Activated CD4-positive, alpha-beta T cell treated with anti-CD3 and anti-CD28 coated beads, Interleukin-2, amount 10 ng/mL, durations not matched to agents 7 days and 5 days (primary cell): ENCODE data around the gene BNC2. TPM values are rescaled to one million over a fixed set of nuclear protein-coding genes. Genes with fewer than 3 reads are reported as not detected.
"Not testable (repeated sequence)": the region's sequence is repeated elsewhere in the genome, so short reads cannot be mapped to it uniquely, and the experiment has no call there.

Source experiments
- CTCF ChIA-PET: fragments of 350-600 bp; sonication (Branson Sonifier 250); formaldehyde crosslinking; loops from one replicate; lab custom pipeline; 2021; ENCODE audit warnings: antibody characterized with exemption; lab: Charles Lee
- POLR2A ChIA-PET: fragments of 350-600 bp; sonication (Branson Sonifier 250); formaldehyde crosslinking; loops from one replicate; lab custom pipeline; 2021; ENCODE audit warnings: antibody characterized with exemption; lab: Charles Lee
- DNase-seq: peaks from one replicate; pipeline ENCODE4 v3.0.0-alpha.2; 2020
- H3K27ac Mint-ChIP-seq: one replicate; pipeline ENCODE4 v1.8.0; 2021; ENCODE audit warnings: mild to moderate bottlenecking, moderate library complexity, mixed read lengths
- H3K27me3 Mint-ChIP-seq: one replicate; pipeline ENCODE4 v1.8.0; 2021; ENCODE audit warnings: mixed read lengths
- H3K36me3 Mint-ChIP-seq: one replicate; pipeline ENCODE4 v1.8.0; 2021; ENCODE audit warnings: low read depth, mixed read lengths
- H3K4me1 Mint-ChIP-seq: one replicate; pipeline ENCODE4 v1.8.0; 2021; ENCODE audit warnings: mixed read lengths
- H3K4me3 Mint-ChIP-seq: one replicate; pipeline ENCODE4 v1.8.0; 2021; ENCODE audit warnings: mild to moderate bottlenecking, moderate library complexity, mixed read lengths
- H3K9me3 Mint-ChIP-seq: one replicate; pipeline ENCODE4 v1.8.0; 2021; ENCODE audit warnings: mixed read lengths
- total RNA-seq, 2 experiments: library from RNA; stranded (reverse); gene quantifications; one replicate each; pipeline ENCODE4 v1.2.3, GENCODE V29; 2021

Gene BNC2
- total RNA-seq, 2 experiments from 2014 or later = not detected

DNA sequence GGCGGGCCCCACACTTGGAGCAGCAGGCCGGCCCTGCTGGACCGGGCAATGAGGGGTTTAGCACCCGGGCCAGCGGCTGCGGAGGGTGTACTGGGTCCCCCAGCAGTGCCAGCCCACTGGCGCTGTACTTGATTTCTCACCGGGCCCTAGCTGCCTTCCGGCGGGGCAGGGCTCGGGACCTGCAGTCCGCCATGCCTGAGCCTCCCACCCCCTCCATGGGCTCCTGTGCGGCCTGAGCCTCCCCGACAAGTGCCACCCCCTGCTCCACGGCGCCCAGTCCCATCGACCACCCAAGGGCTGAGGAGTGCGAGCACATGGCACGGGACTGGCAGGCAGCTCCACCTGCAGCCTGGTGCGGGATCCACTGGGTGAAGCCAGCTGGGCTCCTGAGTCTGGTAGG, 389.9 kb downstream of the BNC2 start:
- DNase-seq, H3K36me3 Mint-ChIP-seq, CTCF ChIA-PET, H3K4me1 Mint-ChIP-seq, H3K27ac Mint-ChIP-seq, H3K9me3 Mint-ChIP-seq, H3K4me3 Mint-ChIP-seq, POLR2A ChIA-PET, H3K27me3 Mint-ChIP-seq: not testable (repeated sequence)

DNA sequence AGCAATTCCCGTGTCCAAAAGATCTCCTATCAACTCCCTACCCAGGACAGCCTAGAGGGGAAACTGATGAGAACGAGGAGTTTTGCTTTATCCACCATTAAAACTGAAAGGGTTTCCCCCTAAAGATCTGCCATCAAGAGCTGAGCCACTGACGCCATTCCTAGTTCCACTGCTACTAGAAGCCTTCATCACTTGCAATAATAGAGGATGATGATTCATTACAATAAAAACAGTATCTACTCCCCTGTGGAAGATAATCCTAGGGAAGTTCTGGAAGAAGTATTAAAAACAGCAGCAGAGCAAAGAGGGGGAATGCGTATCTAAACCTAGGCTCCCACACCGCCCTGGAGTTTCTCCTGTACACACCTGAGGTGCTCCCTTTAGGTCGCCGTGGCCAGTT, 394.5 kb downstream of the BNC2 start:
- POLR2A ChIA-PET = no interaction called here
- Mint-ChIP-seq H3K4me3 (no peak overlapping the region), H3K27ac (no peak overlapping the region), H3K4me1 (no peaks in the 10 kb centered on the region), H3K9me3 (no peaks in the 10 kb centered on the region), H3K36me3 (no peaks in the 10 kb centered on the region), H3K27me3 (no peaks in the 10 kb centered on the region)
- CTCF ChIA-PET = no interaction called here
- no peak for DNase-seq

DNA sequence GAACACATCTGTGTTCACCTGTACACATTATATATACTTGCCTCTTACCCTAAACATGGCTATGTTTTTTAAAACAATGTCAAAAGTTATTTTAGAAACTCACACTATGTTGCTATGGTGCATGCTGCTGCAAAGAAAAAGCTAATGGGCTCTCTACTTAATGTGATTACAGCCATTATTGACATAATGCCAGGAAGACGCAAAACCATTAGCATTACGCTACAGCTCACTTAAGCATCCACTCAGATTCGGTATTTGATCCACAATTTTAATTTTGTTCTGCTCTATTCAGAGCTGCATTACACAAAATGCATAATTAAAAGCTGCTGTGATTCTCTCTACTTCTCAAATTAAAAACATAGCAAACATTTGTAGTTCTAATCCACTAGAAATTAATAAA, 395.2 kb downstream of the BNC2 start:
- H3K9me3 Mint-ChIP-seq = no peaks in the 10 kb centered on the region
- ChIA-PET CTCF (no interaction called here), POLR2A (no interaction called here)
- H3K27ac Mint-ChIP-seq = no peak overlapping the region
- no peak for DNase-seq
- H3K4me1 Mint-ChIP-seq = no peaks in the 10 kb centered on the region
- H3K4me3 Mint-ChIP-seq = no peak overlapping the region
- H3K36me3 Mint-ChIP-seq = no peaks in the 10 kb centered on the region
- H3K27me3 Mint-ChIP-seq = no peaks in the 10 kb centered on the region

DNA sequence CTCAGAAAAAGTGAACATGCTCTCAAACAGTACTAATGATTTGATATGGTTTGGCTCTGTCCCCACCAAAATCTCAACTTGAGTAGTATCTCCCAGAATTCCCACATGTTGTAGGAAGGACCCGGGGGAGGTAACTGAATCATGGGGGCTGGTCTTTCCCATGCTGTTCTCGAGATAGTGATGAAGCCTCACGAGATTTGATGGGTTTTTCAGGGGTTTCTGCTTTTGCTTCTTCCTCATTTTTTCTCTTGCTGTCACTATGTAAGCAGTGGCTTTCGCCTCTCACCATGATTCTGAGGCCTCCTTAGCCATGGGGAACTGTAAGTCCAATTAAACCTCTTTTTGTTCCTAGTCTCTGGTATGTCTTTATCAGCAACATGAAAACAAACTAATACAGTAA, 401.3 kb downstream of the BNC2 start:
- POLR2A ChIA-PET = no interaction called here
- CTCF ChIA-PET = no interaction called here
- no peaks in the 10 kb centered on the region for H3K4me1 Mint-ChIP-seq
- H3K27me3 Mint-ChIP-seq = no peaks in the 10 kb centered on the region
- no peak for DNase-seq
- no peak overlapping the region for H3K4me3 Mint-ChIP-seq
- H3K9me3 Mint-ChIP-seq = no peaks in the 10 kb centered on the region
- H3K36me3 Mint-ChIP-seq = no peaks in the 10 kb centered on the region
- H3K27ac Mint-ChIP-seq = no peak overlapping the region

DNA sequence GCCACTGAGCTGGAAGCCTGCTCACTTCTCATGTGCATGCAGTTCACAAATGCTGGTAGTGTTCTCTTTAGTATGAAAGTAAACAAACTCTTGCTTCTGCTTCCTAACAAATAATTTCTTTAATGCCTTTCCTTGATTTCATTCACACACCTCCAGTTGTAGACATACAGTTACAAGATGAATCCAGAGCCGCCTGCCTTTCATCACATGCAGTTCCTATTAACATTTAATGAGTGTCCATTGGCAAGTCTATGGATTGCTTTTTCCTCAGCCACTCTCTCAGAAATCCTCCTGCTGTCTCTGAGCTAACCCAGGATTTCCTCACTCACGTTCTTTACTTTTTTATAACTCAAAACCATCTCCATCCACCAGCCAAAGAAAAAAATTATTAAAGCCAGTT, 408.6 kb downstream of the BNC2 start:
- H3K36me3 Mint-ChIP-seq = no peaks in the 10 kb centered on the region
- ChIA-PET POLR2A (no interaction called here), CTCF (no interaction called here)
- no peaks in the 10 kb centered on the region for H3K27me3 Mint-ChIP-seq
- H3K9me3 Mint-ChIP-seq = peaks cover 2% of the 10 kb centered on the region
- DNase-seq = no peak
- H3K4me3 Mint-ChIP-seq = no peak overlapping the region
- no peak overlapping the region for H3K27ac Mint-ChIP-seq
- no peaks in the 10 kb centered on the region for H3K4me1 Mint-ChIP-seq

DNA sequence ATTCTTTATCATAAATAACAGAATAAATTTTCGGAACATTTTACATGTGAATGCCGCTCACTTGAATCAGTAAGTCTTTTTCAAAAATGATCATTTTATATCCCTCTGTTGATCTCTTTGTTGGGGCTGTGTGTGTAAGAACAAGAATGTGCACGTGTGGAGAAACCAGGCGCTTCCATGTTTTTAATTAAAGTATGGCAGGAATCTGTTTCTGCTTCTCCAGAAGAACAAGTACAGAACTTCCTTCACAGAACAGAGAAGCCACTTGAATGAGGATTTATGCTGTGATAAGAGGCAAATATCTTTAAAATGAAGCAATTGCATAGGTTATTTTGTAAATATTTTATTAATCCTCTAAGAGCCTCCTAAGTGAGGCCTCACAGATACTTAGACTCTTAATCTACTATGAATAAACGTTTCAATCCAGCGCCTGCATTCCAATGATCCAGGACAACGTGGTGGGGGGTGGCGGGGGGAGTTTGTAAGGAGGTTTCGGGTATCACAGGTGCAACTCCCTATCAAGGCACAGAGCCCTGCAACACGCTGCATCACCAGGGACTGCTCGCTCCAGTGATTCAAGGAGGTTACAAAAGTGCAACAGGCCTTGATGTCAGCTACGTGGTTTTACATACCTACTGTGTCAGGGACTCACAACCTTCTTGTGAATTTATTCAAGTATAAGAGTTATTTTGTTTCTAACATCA, 409.2 kb downstream of the BNC2 start:
- H3K4me1 Mint-ChIP-seq = no peaks in the 10 kb centered on the region
- ChIA-PET CTCF (no interaction called here), POLR2A (no interaction called here)
- no peaks in the 10 kb centered on the region for H3K36me3 Mint-ChIP-seq
- no peak overlapping the region for H3K27ac Mint-ChIP-seq
- no peak for DNase-seq
- H3K9me3 Mint-ChIP-seq = peaks cover 2% of the 10 kb centered on the region
- H3K27me3 Mint-ChIP-seq = no peaks in the 10 kb centered on the region
- H3K4me3 Mint-ChIP-seq = no peak overlapping the region

DNA sequence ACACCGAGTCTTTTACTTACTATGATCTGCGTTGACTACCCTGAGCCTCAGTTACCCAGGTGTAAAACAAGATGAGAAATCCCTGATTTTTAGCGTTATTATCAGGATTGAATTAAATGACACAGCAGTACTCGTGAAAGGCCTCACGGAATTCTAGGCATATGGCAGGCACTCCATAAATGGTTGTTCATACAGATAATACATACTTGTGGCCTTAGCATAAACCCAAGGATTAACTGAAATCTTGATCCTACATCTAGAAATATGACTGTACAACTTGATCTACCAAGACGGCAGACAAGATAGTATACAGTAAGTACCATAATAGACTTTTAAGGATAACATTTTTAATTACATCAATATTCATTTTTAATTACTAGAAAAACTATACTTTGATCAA, 409.8 kb downstream of the BNC2 start:
- H3K36me3 Mint-ChIP-seq = no peaks in the 10 kb centered on the region
- no peak overlapping the region for H3K4me3 Mint-ChIP-seq
- peaks cover 2% of the 10 kb centered on the region for H3K9me3 Mint-ChIP-seq
- H3K4me1 Mint-ChIP-seq = no peaks in the 10 kb centered on the region
- no peaks in the 10 kb centered on the region for H3K27me3 Mint-ChIP-seq
- POLR2A ChIA-PET = no interaction called here
- CTCF ChIA-PET = no interaction called here
- no peak overlapping the region for H3K27ac Mint-ChIP-seq
- no peak for DNase-seq

DNA sequence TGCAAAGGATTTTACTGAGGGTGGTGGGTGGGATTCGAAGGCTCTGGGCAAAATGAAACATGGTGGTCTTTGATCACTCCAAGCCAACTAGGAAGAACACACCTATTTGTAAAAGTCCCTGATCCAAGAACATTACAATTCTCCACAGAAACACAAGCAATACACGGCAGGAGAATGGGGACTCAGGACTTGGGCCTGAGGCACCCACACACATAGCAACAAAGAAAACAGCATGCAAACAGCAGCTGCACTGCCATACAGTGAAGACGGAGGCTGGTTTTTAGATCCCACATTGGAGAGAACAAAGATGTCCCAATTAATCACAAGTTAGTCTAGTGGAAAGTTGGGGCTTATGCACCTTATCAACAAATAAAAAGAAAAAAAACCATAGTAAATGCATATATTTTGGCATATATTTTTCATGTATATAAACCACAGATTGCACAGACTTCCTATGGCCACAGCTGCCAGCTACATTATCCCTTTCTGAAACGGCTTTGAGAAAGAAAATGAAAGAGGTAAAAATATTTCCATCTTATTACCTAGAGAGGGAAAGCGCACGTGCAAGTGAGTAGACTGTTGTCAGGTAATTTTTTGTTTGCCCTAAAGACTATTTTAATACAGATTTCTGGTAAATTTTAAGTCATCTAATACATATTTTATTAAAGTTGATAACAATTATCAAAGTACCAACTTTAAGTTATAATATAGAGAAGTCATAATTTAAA, 410.9 kb downstream of the BNC2 start:
- no peak overlapping the region for H3K27ac Mint-ChIP-seq
- no peak overlapping the region for H3K4me3 Mint-ChIP-seq
- H3K27me3 Mint-ChIP-seq = no peaks in the 10 kb centered on the region
- H3K4me1 Mint-ChIP-seq = no peaks in the 10 kb centered on the region
- H3K36me3 Mint-ChIP-seq = no peaks in the 10 kb centered on the region
- no peak for DNase-seq
- POLR2A ChIA-PET = no interaction called here
- CTCF ChIA-PET = no interaction called here
- H3K9me3 Mint-ChIP-seq = peaks cover 2% of the 10 kb centered on the region

DNA sequence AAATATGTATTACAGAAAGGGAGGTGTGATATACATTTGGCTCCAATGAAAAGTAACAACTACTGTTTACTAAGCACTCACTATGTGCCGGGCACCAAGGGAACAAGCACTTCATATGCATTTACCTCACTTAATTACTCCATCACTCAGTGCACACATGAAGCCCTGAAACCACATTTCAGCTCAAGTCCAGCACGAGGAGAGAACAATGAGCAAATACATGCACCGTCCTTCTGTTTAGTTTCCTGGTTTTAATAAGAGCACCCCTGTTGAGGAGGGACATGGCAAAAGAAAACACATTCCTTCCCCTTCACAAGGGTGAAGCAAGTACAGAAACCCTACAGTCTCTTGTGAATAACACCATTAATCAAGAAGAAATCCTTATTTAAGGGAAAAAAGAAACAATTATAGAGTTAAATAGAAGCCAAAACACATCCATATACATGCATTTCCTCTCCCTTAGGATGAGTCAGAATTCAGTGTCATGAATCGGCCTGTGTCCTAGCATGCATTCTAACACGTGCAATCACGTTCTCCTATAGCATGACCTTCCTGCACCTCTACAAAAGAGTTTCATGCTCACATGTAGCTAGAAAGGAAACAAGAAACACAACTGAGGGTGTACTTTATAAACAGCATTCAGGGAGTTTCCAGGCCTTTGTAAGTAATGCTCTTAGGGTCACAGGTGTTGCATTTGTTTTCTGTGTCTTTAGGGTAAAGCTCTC, 411.6 kb downstream of the BNC2 start:
- Mint-ChIP-seq H3K27ac (no peak overlapping the region), H3K9me3 (peaks cover 2% of the 10 kb centered on the region), H3K4me1 (no peaks in the 10 kb centered on the region), H3K4me3 (no peak overlapping the region), H3K36me3 (no peaks in the 10 kb centered on the region), H3K27me3 (no peaks in the 10 kb centered on the region)
- CTCF ChIA-PET = no interaction called here
- no peak for DNase-seq
- POLR2A ChIA-PET = no interaction called here

DNA sequence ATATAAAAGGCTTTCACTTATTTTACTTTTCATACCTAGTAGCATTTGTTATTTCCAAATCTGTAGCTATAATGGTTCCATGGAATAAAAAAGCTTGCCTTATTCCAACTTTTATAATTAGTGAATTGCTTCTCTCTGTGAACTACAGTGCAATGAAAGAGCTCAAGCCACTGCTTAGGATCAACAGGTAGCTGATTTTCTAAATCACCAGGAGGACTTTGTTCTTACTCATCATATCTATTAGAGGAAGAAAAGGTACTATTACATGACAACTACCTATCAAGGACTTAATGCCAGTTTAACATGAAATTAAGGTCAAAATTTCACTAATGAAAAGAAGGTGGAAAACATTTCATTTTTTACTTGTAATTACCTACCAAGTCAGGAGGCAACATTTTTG, 414.6 kb downstream of the BNC2 start:
- Mint-ChIP-seq H3K36me3 (no peaks in the 10 kb centered on the region), H3K27me3 (no peaks in the 10 kb centered on the region), H3K27ac (no peak overlapping the region), H3K4me3 (no peak overlapping the region), H3K9me3 (no peaks in the 10 kb centered on the region), H3K4me1 (no peaks in the 10 kb centered on the region)
- DNase-seq = no peak
- POLR2A ChIA-PET = no interaction called here
- CTCF ChIA-PET = no interaction called here

DNA sequence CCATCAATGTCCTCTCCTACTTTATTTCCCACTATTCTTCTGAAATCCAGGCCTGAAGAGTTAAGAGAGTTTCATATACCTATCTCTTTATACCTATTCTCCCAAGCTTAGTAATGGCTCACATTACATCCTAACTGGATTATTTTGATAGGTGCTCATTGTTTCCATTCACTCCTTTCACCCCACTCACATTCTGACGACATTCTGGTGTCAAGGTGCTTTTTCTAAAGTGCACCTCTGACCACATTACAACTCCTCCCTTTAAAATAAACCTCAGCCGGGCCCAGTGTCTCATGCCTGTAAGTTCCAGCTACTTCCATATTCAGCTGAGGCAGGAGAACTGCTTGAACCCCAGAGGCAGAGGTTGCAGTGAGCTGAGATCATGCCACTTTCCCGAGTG, 417.1 kb downstream of the BNC2 start:
- ChIA-PET CTCF (no interaction called here), POLR2A (no interaction called here)
- no peaks in the 10 kb centered on the region for H3K36me3 Mint-ChIP-seq
- no peaks in the 10 kb centered on the region for H3K27me3 Mint-ChIP-seq
- H3K9me3 Mint-ChIP-seq = no peaks in the 10 kb centered on the region
- H3K4me3 Mint-ChIP-seq = no peak overlapping the region
- H3K4me1 Mint-ChIP-seq = no peaks in the 10 kb centered on the region
- H3K27ac Mint-ChIP-seq = no peak overlapping the region
- DNase-seq = no peak

DNA sequence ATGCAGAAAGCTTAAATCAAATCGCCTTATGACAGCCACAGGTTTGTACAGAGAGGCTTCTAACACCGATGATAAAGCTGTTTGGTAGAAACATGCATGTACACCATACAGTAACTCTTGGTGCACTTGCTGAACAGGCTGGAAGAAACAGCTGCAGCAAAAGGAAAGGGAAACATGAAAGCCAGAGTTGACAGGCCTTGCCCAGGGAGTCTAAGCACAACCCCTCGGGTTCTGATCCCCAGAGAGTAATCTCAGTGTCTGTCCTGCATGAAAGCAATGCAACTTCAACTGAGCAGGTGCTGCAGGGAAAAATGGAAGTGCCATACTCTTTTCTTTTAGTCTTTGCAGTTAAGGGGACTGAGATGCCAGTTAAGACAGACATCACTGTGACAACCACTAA, 419.9 kb downstream of the BNC2 start:
- Mint-ChIP-seq H3K4me1 (no peaks in the 10 kb centered on the region), H3K4me3 (no peak overlapping the region), H3K9me3 (no peaks in the 10 kb centered on the region), H3K27ac (no peak overlapping the region), H3K36me3 (no peaks in the 10 kb centered on the region), H3K27me3 (no peaks in the 10 kb centered on the region)
- CTCF ChIA-PET = no interaction called here
- POLR2A ChIA-PET = no interaction called here
- DNase-seq = no peak

DNA sequence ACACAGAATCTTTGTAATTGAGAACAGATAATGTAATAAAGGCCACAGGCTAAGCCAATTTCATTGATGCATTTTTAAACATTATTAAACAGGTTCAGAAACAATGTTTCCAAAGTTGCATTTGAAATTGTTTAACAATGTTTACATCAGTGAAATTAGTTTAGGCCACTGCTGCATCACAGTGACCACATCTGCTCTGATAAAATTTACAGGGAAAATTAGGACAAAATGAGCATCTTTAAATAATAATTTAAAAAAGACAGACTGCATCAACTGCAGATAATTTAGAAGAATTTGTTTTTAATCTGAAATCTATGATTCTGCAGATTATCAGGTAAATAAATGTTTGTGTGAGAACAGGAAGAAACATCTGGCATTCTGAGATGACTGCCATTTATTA, 420.4 kb downstream of the BNC2 start:
- H3K4me1 Mint-ChIP-seq = no peaks in the 10 kb centered on the region

More for the DNA sequence above, 420.4 kb downstream of the BNC2 start:
- no peak for DNase-seq
- ChIA-PET POLR2A (no interaction called here), CTCF (no interaction called here)
- Mint-ChIP-seq H3K9me3 (no peaks in the 10 kb centered on the region), H3K27ac (no peak overlapping the region), H3K36me3 (no peaks in the 10 kb centered on the region), H3K4me3 (no peak overlapping the region), H3K27me3 (no peaks in the 10 kb centered on the region)
